GM13977 (cell line): ENCODE data around the gene GABRD.
A peak's percentile ranks its signal among the peaks of the same experiment; 100 is the strongest.

Source experiments
- DNase-seq: peaks from one replicate; pipeline ENCODE4 v3.0.0; 2012; ENCODE audit warnings: low spot score
- in situ Hi-C: fragments of 300-500 bp; cut with MboI; formaldehyde crosslinking; loops from one replicate; pipeline ENCODE4 v1.12.0; 2022; ENCODE audit warnings: low sequenced_read_pairs, low pct_unique_long_range_greater_than_20kb, mixed read lengths, inconsistent platforms; ENCODE audit not compliant: unreplicated experiment
- TF ChIP-seq, protein P1 (sequence below): IDR thresholded peaks from 2 replicates; pipeline ENCODE4 v1.5.1; 2012; ENCODE audit warnings: mild to moderate bottlenecking, control low read depth; ENCODE audit not compliant: insufficient read depth; ENCODE audit errors: extremely low read depth, missing control alignments

Gene GABRD

GRCh38 chr1:2044510-2045319 is 25.6 kb downstream of the GABRD start:
- in situ Hi-C loops, result no loop called here
- TF ChIP-seq, protein P1, sequence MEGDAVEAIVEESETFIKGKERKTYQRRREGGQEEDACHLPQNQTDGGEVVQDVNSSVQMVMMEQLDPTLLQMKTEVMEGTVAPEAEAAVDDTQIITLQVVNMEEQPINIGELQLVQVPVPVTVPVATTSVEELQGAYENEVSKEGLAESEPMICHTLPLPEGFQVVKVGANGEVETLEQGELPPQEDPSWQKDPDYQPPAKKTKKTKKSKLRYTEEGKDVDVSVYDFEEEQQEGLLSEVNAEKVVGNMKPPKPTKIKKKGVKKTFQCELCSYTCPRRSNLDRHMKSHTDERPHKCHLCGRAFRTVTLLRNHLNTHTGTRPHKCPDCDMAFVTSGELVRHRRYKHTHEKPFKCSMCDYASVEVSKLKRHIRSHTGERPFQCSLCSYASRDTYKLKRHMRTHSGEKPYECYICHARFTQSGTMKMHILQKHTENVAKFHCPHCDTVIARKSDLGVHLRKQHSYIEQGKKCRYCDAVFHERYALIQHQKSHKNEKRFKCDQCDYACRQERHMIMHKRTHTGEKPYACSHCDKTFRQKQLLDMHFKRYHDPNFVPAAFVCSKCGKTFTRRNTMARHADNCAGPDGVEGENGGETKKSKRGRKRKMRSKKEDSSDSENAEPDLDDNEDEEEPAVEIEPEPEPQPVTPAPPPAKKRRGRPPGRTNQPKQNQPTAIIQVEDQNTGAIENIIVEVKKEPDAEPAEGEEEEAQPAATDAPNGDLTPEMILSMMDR, result peak; percentile 98
- DNase-seq, result peak; percentile 89

- TF ChIP-seq, protein P1, result no peak
- in situ Hi-C loops, result no loop called here
- DNase-seq, result no peak
These were observed 26.5 kb downstream of the GABRD start for GRCh38 chr1:2045468-2046173.

DNA sequence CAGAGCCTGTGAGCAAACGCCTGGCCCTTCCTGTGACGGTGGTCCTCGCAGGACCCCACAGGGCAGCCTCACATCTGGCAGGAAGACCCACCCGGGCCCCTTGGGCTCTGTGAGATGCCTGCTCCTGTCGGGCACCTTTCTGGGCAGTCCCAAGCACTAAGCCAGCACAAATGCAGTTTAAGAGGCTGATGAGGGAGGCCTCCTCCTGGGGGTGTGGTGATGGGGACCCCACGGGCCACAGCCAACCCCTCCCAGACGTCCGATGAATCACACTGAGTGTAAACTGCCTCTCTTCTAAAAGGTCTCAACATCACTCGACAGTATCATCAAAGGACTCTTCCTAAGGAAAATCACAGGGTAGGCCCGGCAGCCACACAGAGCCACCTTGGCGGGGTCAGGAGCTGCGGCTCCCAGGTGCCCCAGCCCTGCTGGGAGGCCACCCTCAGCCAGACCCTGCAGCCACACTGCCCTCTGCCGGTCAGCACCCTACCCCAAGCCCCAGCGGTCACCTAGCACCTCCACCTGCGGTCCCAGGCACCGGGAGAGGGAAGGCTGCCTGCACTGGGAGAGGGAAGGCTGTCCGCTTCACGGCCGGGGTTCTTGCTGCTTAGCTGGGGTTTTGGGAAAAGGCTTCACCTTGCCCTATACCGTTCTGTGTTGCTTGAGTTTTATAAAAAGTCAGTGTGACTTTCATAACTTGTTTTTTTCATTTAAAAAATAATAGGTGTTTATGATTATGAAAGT is 27.2 kb downstream of the GABRD start:
- peak; percentile 79 for DNase-seq
- TF ChIP-seq, protein P1, result peak; percentile 88
- in situ Hi-C loops, result no loop called here

DNA sequence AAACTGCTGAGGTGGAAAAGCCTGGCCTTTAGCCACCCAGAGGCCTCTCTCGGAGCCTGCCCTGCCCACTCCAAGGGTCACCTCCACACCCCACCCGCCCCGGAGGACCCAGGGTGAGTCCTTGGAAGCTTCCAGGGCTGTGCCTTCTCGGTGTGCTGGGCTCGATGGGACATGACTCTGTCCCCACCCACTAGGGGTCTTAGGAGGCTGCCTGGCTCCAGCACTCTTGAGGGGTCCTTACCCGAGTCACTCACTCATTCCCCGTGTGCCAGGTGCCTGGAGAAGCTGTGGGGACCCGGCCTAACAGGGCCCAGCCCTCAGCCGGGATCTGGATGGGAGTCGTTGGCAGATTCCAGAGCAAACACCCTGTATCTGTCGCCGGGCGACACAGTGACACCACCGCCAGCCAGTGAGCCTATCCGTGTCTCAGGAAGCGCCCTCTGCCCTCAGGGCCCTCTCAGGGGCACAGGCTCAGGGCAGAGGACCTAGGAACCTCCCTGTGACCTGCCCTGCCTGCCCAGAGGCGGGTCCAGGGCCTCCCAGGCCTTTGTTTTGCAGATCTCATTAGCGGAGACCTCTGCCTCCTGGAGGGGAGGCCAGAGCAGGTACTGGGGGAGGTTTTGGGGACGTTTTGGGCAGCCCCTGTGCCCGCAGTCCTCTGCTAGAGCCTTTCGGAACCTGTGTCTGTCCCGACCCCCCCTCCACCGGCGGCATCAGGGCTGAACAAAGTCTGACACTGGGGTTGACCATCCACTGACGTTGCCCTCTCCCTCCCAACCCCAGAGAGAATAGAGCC is 28.0 kb downstream of the GABRD start:
- TF ChIP-seq, protein P1, result no peak
- no peak for DNase-seq
- in situ Hi-C loops, result no loop called here

GRCh38 chr1:2047749-2048729 is 28.9 kb downstream of the GABRD start:
- TF ChIP-seq, protein P1, result no peak
- DNase-seq, result no peak
- in situ Hi-C loops, result no loop called here
